Eye (tissue), 1 donor: ENCODE results near the gene RNF214.

Experiments
- DNase-seq: peaks from one replicate; pipeline ENCODE4 v3.0.0-alpha.2; 2015

RNF214 gene

GRCh38 chr11:117289795-117290194, 57.3 kb downstream of the RNF214 start:
- no peak for DNase-seq

- DNase-seq = no peak
Observed at GRCh38 chr11:117290809-117291396, 58.4 kb downstream of the RNF214 start, which contains the start of gene BACE1-AS. TSS of gene BACE1-AS (plus strand) at chr11:117291346.

GRCh38 chr11:117292616-117293015, 60.1 kb downstream of the RNF214 start:
- no peak for DNase-seq

- DNase-seq = no peak
Observed at GRCh38 chr11:117295438-117296137, 63.1 kb downstream of the RNF214 start.

GRCh38 chr11:117296881-117297280, 64.4 kb downstream of the RNF214 start:
- no peak for DNase-seq

GRCh38 chr11:117298195-117298594, 65.7 kb downstream of the RNF214 start:
- DNase-seq = no peak

- DNase-seq = peak; percentile 85
Observed at GRCh38 chr11:117299351-117300282, 67.1 kb downstream of the RNF214 start.

GRCh38 chr11:117300283-117300663, 67.8 kb downstream of the RNF214 start:
- DNase-seq = peak; percentile 84

- no peak for DNase-seq
Observed at GRCh38 chr11:117300773-117301172, 68.3 kb downstream of the RNF214 start.

- no peak for DNase-seq
Observed at GRCh38 chr11:117302228-117302627, 69.8 kb downstream of the RNF214 start.

GRCh38 chr11:117303101-117303500, 70.6 kb downstream of the RNF214 start:
- DNase-seq = peak; percentile 41

- no peak for DNase-seq
Observed at GRCh38 chr11:117303646-117304315, 71.3 kb downstream of the RNF214 start.

- DNase-seq = no peak
Observed at GRCh38 chr11:117305145-117305544, 72.7 kb downstream of the RNF214 start.

- DNase-seq = no peak
Observed at GRCh38 chr11:117309310-117309709, 76.8 kb downstream of the RNF214 start.

GRCh38 chr11:117313091-117313490, 80.6 kb downstream of the RNF214 start:
- DNase-seq = no peak

GRCh38 chr11:117313828-117314768, 81.6 kb downstream of the RNF214 start:
- no peak for DNase-seq

- no peak for DNase-seq
Observed at GRCh38 chr11:117314840-117315239, 82.4 kb downstream of the RNF214 start.

- DNase-seq = peak; percentile 26
Observed at GRCh38 chr11:117315285-117316196, 83.1 kb downstream of the RNF214 start.

- peak; percentile 95 for DNase-seq
Observed at GRCh38 chr11:117316197-117316961, 83.9 kb downstream of the RNF214 start, which contains the start of gene BACE1. TSS of gene BACE1 (minus strand) at chr11:117316256. CDS start at chr11:117315795, 461 bp downstream.

- no peak for DNase-seq
Observed at GRCh38 chr11:117318738-117319137, 86.3 kb downstream of the RNF214 start.
